Dermis blood vessel endothelial cell (primary cell): ENCODE data around the gene HGFAC. TPM values are rescaled to one million over a fixed set of nuclear protein-coding genes. Genes with fewer than 3 reads are reported as not detected.

Experiments used
- DNase-seq: peaks from one replicate; pipeline ENCODE4 v3.0.0; 2010
- total RNA-seq: library from RNA; depleted of rRNA; stranded (reverse); fragments of >200 nt; gene quantifications from 2 replicates; pipeline ENCODE4 v1.2.3, GENCODE V29; 2014

The HGFAC gene
- total RNA-seq, 1 donor from 2014 or later: 0.51 TPM

- no peak for DNase-seq
Observed at GRCh38 chr4:3491681-3492405, 50.1 kb downstream of the HGFAC start.

- no peak for DNase-seq
Observed at GRCh38 chr4:3492741-3493719, 51.3 kb downstream of the HGFAC start.

- DNase-seq: no peak
Observed at GRCh38 chr4:3493720-3494461, 52.1 kb downstream of the HGFAC start.

- DNase-seq: no peak
Observed at GRCh38 chr4:3494462-3494871, 52.7 kb downstream of the HGFAC start.

GRCh38 chr4:3495204-3495975, 53.6 kb downstream of the HGFAC start:
- DNase-seq: no peak

- no peak for DNase-seq
Observed at GRCh38 chr4:3496021-3496420, 54.3 kb downstream of the HGFAC start.

GRCh38 chr4:3497095-3497494, 55.3 kb downstream of the HGFAC start:
- no peak for DNase-seq

- no peak for DNase-seq
Observed at GRCh38 chr4:3497523-3498389, 56.0 kb downstream of the HGFAC start.

GRCh38 chr4:3498407-3498806, 56.6 kb downstream of the HGFAC start:
- DNase-seq: no peak

Other genes starting within 250 kb of the HGFAC start
- 0.19 and 0.34 TPM in 2 replicates for gene MSANTD1, start 192.8 kb upstream of the HGFAC start, total RNA-seq
- 42.9 and 56.3 TPM in 2 replicates for gene RGS12, start 148.9 kb upstream of the HGFAC start, total RNA-seq
- 0.17 TPM in 1 of 2 replicates, not detected in the other for gene DOK7, start 21.3 kb downstream of the HGFAC start, total RNA-seq
- 120 and 175 TPM in 2 replicates for gene LRPAP1, start 90.5 kb downstream of the HGFAC start, total RNA-seq